Measurements from ENCODE around the gene HDHD3.

DNA sequence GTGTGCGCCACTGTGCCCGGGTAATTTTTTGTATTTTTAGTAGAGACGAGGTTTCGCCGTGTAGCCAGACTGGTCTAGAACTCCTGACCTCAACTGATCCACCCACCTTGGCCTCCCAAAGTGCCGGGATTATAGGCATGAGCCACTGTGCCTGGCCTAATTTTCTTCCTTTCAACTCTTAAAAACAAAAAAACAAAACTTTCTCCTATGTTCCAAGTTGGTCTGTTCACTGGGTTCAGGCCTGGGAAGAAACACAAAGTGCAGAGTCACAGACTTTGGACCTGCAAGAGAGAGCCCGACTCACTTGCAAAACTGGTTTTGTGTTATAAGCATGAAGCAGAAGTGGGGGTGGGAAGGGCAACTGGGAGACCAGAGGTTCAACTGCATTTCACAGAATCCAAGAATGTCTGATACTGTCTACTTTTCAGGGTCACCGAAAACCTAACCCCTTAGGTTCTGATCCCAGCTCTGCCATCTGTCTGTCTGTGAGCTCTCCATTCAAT lies 5.2 kb upstream of the HDHD3 start:
- TF ChIP-seq, protein P1, sequence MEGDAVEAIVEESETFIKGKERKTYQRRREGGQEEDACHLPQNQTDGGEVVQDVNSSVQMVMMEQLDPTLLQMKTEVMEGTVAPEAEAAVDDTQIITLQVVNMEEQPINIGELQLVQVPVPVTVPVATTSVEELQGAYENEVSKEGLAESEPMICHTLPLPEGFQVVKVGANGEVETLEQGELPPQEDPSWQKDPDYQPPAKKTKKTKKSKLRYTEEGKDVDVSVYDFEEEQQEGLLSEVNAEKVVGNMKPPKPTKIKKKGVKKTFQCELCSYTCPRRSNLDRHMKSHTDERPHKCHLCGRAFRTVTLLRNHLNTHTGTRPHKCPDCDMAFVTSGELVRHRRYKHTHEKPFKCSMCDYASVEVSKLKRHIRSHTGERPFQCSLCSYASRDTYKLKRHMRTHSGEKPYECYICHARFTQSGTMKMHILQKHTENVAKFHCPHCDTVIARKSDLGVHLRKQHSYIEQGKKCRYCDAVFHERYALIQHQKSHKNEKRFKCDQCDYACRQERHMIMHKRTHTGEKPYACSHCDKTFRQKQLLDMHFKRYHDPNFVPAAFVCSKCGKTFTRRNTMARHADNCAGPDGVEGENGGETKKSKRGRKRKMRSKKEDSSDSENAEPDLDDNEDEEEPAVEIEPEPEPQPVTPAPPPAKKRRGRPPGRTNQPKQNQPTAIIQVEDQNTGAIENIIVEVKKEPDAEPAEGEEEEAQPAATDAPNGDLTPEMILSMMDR (IDR thresholded peaks at IDR 0.05), result no peak
- TF ChIP-seq POLR2A (IDR thresholded peaks at IDR 0.05), result no peak

All from adrenal gland (tissue), 5 donors.